ENCODE data around the gene AGAP1.

The AGAP1 gene

DNA sequence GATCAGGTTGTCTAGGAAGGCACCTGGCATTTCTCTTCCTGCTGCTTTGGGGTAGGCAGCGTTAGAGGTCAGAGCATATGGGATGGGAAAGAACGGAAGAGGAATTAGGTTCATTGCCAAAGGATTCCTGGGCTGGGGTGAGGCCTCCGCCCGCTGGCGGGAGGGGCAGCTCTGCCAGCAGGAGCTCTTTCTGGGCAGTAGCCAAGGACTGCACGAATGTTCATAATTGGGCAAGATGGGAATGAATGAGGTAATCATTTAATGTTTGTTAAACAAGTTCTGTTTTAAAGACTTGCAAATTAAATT is 253.9 kb downstream of the AGAP1 start:
- no peaks in the 10 kb centered on the region for H3K9me3 ChIP-seq (ENCODE audit: control insufficient read depth, insufficient read depth, low read length)
- H4K20me1 ChIP-seq (ENCODE audit: control insufficient read depth, insufficient read depth, low read depth, low read length) = no peaks in the 10 kb centered on the region
- H3K27ac ChIP-seq (ENCODE audit: low read depth, low read length) = no peak overlapping the region
- no peak overlapping the region for H3K4me3 ChIP-seq (ENCODE audit: low read length)
- no peak overlapping the region for H3K4me2 ChIP-seq (ENCODE audit: low read length)
- H3K4me1 ChIP-seq (ENCODE audit: control insufficient read depth, low read length) = no peaks in the 10 kb centered on the region
- no peaks in the 10 kb centered on the region for H3F3A ChIP-seq (ENCODE audit: control insufficient read depth, insufficient read depth)
- no peaks in the 10 kb centered on the region; the same call in none of the 2 replicates for H3K27me3 ChIP-seq (ENCODE audit: control insufficient read depth, low read length)
- H3K36me3 ChIP-seq (ENCODE audit: control insufficient read depth, low read length) = no peaks in the 10 kb centered on the region
- TF ChIP-seq, protein P1, sequence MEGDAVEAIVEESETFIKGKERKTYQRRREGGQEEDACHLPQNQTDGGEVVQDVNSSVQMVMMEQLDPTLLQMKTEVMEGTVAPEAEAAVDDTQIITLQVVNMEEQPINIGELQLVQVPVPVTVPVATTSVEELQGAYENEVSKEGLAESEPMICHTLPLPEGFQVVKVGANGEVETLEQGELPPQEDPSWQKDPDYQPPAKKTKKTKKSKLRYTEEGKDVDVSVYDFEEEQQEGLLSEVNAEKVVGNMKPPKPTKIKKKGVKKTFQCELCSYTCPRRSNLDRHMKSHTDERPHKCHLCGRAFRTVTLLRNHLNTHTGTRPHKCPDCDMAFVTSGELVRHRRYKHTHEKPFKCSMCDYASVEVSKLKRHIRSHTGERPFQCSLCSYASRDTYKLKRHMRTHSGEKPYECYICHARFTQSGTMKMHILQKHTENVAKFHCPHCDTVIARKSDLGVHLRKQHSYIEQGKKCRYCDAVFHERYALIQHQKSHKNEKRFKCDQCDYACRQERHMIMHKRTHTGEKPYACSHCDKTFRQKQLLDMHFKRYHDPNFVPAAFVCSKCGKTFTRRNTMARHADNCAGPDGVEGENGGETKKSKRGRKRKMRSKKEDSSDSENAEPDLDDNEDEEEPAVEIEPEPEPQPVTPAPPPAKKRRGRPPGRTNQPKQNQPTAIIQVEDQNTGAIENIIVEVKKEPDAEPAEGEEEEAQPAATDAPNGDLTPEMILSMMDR (IDR thresholded peaks at IDR 0.05; ENCODE audit: low read depth, low read length, poor library complexity, severe bottlenecking) = no peak
- no peak for TF ChIP-seq EZH2phosphoT487 (IDR thresholded peaks at IDR 0.05; ENCODE audit: borderline replicate concordance, low read length)
- no peaks in the 10 kb centered on the region for H3K9me2 ChIP-seq (replicated peaks; ENCODE audit: control insufficient read depth, low read length)
- H3K79me2 ChIP-seq (ENCODE audit: control insufficient read depth, low read length) = no peaks in the 10 kb centered on the region

DNA sequence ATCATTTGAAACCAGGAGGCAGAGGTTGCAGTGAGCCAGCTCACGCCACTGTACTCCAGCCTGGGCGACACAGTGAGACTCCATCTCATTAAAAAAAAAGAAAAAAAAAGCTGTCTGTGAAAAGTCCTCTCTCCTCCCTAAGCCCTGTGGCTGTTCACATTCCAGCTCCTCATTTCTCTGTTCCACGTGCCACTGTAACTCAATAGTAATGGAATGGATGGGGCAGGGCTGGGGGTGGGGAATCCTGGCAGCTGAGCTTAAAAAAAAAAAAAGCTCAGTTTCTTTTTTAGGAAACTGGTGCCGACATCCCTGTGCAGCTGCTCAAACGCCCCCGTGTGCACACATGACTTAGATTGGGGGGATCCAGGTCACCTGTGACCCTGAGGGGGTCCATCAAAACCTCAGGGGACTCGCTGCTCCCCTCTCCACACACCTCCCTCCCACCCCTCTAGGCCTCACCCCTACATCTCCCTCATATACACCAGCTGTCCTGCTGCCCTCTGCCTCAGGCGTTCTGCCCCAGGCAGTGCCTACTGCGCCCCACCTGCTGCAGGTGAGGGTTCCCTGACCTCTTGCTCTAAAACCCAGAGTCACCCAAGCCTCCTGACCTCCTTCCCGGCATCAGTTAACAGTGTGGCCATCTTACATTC is 255.4 kb downstream of the AGAP1 start:
- Histone ChIP-seq H3K4me3 (ENCODE audit: low read length) (no peak overlapping the region), H3K27me3 (ENCODE audit: control insufficient read depth, low read length) (no peaks in the 10 kb centered on the region; the same call in 1 of the 2 replicates), H4K20me1 (ENCODE audit: control insufficient read depth, insufficient read depth, low read depth, low read length) (no peaks in the 10 kb centered on the region), H3K36me3 (ENCODE audit: control insufficient read depth, low read length) (no peaks in the 10 kb centered on the region), H3F3A (ENCODE audit: control insufficient read depth, insufficient read depth) (no peaks in the 10 kb centered on the region), H3K4me2 (ENCODE audit: low read length) (no peak overlapping the region), H3K27ac (ENCODE audit: low read depth, low read length) (no peak overlapping the region), H3K4me1 (ENCODE audit: control insufficient read depth, low read length) (no peaks in the 10 kb centered on the region), H3K9me2 (replicated peaks; ENCODE audit: control insufficient read depth, low read length) (no peaks in the 10 kb centered on the region), H3K9me3 (ENCODE audit: control insufficient read depth, insufficient read depth, low read length) (no peaks in the 10 kb centered on the region), H3K79me2 (ENCODE audit: control insufficient read depth, low read length) (no peaks in the 10 kb centered on the region)
- TF ChIP-seq, protein P1 (IDR thresholded peaks at IDR 0.05; ENCODE audit: low read depth, low read length, poor library complexity, severe bottlenecking) = no peak
- no peak for TF ChIP-seq EZH2phosphoT487 (IDR thresholded peaks at IDR 0.05; ENCODE audit: borderline replicate concordance, low read length)

DNA sequence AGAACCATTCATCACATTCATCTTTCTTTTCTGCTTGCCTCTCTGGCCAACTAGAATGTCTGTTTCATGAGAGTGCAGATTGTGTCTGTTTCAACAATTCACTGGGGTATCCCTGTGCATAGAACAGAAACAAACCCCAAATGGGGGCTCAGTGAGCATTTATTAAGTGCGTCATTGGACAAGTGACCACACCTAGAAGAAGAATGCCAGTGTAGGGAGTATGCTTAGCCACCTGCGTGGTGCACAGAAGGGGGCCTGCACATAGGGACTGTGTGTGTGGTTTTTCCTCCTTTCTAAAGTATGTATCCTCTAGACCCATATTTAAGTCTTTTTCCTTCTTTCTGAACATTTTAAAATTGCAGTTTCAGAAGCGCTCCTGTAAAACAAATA is 255.9 kb downstream of the AGAP1 start:
- H3K9me2 ChIP-seq (replicated peaks; ENCODE audit: control insufficient read depth, low read length) = no peaks in the 10 kb centered on the region
- no peaks in the 10 kb centered on the region for H3K36me3 ChIP-seq (ENCODE audit: control insufficient read depth, low read length)
- no peak overlapping the region for H3K4me2 ChIP-seq (ENCODE audit: low read length)
- H3K27me3 ChIP-seq (ENCODE audit: control insufficient read depth, low read length) = no peaks in the 10 kb centered on the region; the same call in 1 of the 2 replicates
- TF ChIP-seq EZH2phosphoT487 (IDR thresholded peaks at IDR 0.05; ENCODE audit: borderline replicate concordance, low read length) = no peak
- TF ChIP-seq, protein P1 (IDR thresholded peaks at IDR 0.05; ENCODE audit: low read depth, low read length, poor library complexity, severe bottlenecking) = no peak
- H3K4me3 ChIP-seq (ENCODE audit: low read length) = no peak overlapping the region
- H3K9me3 ChIP-seq (ENCODE audit: control insufficient read depth, insufficient read depth, low read length) = no peaks in the 10 kb centered on the region
- no peaks in the 10 kb centered on the region for H3F3A ChIP-seq (ENCODE audit: control insufficient read depth, insufficient read depth)
- no peaks in the 10 kb centered on the region for H4K20me1 ChIP-seq (ENCODE audit: control insufficient read depth, insufficient read depth, low read depth, low read length)
- H3K79me2 ChIP-seq (ENCODE audit: control insufficient read depth, low read length) = no peaks in the 10 kb centered on the region
- H3K27ac ChIP-seq (ENCODE audit: low read depth, low read length) = no peak overlapping the region
- no peaks in the 10 kb centered on the region for H3K4me1 ChIP-seq (ENCODE audit: control insufficient read depth, low read length)

Data from DOHH2 (cell line).